Testis (tissue), 2 donors: ENCODE measurements around the gene INO80.

Experiments
- POLR2A ChIP-seq: fragments of 450-650 bp; IDR thresholded peaks from one replicate; pipeline ENCODE4 v1.6.1; 2017; ENCODE audit warnings: antibody characterized with exemption, mild to moderate bottlenecking, moderate library complexity
- TF ChIP-seq, protein P1 (sequence below), 3 experiments: fragments of 450-650 bp in 2 of 3; fragments of 200-600 bp in 1 of 3; sonication (generic) in 1 of 3; IDR thresholded peaks; one replicate each; pipeline ENCODE4 v1.5.1; 2016 to 2019; ENCODE audit warnings: antibody characterized with exemption in 3 of 3, mild to moderate bottlenecking in 2 of 3, moderate library complexity in 1 of 3

DNA sequence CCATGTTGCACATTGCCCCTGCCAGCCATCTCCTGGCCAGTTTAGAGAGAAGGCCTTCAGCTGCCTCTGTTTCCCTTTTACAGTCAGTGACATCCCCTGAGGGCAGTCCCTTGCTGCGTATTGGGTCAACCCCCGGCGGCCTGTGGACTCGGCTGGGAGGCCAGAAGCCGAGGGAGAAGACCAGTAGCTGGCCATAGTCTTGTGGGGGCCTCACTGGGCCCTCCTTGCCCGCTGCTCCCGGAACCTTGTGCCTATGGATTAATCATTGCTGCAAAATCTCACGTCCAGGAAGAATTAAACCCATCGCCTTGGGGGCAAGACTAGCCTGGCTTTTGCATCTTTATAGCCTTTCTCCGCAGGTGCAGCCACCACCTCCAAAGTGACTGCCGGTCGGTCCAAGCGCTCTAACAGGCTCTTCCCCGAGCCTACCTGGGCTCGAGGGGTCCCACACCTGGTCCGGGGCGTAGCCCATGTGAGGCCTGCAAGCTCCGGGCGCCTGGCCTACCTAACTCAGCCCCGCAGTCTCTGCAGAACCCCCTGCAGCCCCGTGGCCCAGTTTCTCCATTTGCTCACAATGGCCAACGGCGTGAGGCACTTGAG lies 163.7 kb downstream of the INO80 start:
- no peak for TF ChIP-seq POLR2A
- TF ChIP-seq, protein P1, sequence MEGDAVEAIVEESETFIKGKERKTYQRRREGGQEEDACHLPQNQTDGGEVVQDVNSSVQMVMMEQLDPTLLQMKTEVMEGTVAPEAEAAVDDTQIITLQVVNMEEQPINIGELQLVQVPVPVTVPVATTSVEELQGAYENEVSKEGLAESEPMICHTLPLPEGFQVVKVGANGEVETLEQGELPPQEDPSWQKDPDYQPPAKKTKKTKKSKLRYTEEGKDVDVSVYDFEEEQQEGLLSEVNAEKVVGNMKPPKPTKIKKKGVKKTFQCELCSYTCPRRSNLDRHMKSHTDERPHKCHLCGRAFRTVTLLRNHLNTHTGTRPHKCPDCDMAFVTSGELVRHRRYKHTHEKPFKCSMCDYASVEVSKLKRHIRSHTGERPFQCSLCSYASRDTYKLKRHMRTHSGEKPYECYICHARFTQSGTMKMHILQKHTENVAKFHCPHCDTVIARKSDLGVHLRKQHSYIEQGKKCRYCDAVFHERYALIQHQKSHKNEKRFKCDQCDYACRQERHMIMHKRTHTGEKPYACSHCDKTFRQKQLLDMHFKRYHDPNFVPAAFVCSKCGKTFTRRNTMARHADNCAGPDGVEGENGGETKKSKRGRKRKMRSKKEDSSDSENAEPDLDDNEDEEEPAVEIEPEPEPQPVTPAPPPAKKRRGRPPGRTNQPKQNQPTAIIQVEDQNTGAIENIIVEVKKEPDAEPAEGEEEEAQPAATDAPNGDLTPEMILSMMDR (IDR thresholded peaks at IDR 0.05): no peak
